PFSK-1 (cell line): ENCODE results near the gene SND1.

Experiments used
- FOXP2 ChIP-seq: optimal IDR thresholded peaks from 2 replicates; pipeline ENCODE3; 2011; ENCODE audit warnings: borderline replicate concordance, control low read depth, inconsistent platforms; ENCODE audit not compliant: insufficient read depth; ENCODE audit errors: extremely low read length, extremely low read depth
- POLR2AphosphoS5 ChIP-seq: IDR thresholded peaks from 2 replicates; pipeline ENCODE4 v1.6.1; 2012; ENCODE audit warnings: low read depth, mild to moderate bottlenecking, control low read depth, low read length, moderate library complexity
- REST ChIP-seq, 2 experiments: IDR thresholded peaks; 2 replicates each; pipeline versions ENCODE4 v1.6.1 to v1.8.0; 2011 to 2012; ENCODE audit warnings: low read depth in 2 of 2, low read length in 2 of 2, control low read depth in 1 of 2, inconsistent platforms in 1 of 2, mild to moderate bottlenecking in 1 of 2, moderate library complexity in 1 of 2; ENCODE audit not compliant: insufficient read depth in 1 of 2
- SIN3A ChIP-seq: IDR thresholded peaks from 2 replicates; pipeline ENCODE4 v1.6.1; 2012; ENCODE audit warnings: mild to moderate bottlenecking, low read length, moderate library complexity, borderline replicate concordance; ENCODE audit not compliant: insufficient read depth
- TAF1 ChIP-seq: IDR thresholded peaks from 2 replicates; pipeline ENCODE4 v1.6.1; 2012; ENCODE audit warnings: low read length, control low read depth, borderline replicate concordance; ENCODE audit not compliant: insufficient read depth

Gene SND1

GRCh38 chr7:127807340-127807739 is 155.3 kb downstream of the SND1 start:
- no peak for TF ChIP-seq TAF1

DNA sequence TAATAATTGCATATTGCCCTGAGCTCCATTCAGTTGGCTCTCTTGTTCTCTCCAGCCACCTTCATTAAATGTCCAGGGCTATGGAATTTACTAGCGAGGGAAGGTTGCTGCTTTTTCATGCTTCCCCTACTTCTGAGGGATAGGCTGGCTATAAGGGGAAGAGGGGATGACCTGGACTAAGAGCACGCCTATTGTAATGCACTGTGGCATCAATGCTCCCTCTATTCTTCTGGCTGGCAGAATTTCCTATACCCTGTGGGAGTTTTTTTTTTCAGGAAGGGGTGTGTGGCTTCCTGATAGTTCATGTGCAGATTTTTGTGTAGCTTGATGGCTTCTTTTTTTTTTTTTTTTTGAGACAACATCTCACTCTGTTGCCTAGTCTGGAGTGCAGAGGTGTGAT is 155.8 kb downstream of the SND1 start:
- TF ChIP-seq FOXP2 (no peak), TAF1 (no peak), SIN3A (no peak), POLR2AphosphoS5 (no peak), REST (IDR thresholded peaks at IDR 0.05; ENCODE audit: insufficient read depth in 1 of 2, low read depth in 2 of 2, low read length in 2 of 2) (no peak)

DNA sequence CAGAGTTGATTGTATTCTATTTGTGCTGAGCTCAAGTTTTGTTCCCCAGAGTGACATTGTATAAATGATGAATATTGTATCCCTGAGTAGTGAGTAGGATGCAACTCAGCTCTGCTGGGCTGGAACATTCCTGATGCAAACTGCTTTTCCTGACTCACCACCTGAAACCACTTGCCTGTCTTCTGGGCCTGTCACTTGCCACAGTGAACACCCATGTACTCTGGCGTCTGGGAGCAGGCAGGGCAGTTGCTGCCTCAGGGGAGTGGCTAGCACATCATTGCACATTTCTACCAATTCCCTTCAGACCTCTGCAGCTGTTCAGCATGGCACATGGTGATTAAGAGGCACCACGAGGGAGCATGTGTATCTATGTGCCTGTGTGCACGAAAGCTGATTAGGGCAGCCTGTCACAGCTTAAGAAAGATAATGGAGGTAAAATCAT is 157.3 kb downstream of the SND1 start:
- TF ChIP-seq FOXP2, result no peak
- no peak for TF ChIP-seq SIN3A
- no peak for TF ChIP-seq TAF1
- no peak for TF ChIP-seq POLR2AphosphoS5
- no peak for TF ChIP-seq REST (IDR thresholded peaks at IDR 0.05; ENCODE audit: insufficient read depth in 1 of 2, low read depth in 2 of 2, low read length in 2 of 2)

- no peak for TF ChIP-seq SIN3A
- TF ChIP-seq POLR2AphosphoS5, result no peak
- TF ChIP-seq FOXP2, result no peak
- TF ChIP-seq TAF1, result no peak
Observed at GRCh38 chr7:127810113-127810512, 158.1 kb downstream of the SND1 start.

- TF ChIP-seq FOXP2 (no peak), TAF1 (no peak), POLR2AphosphoS5 (no peak)
Observed at GRCh38 chr7:127810696-127811660, 159.0 kb downstream of the SND1 start.

- no peak for TF ChIP-seq SIN3A
- no peak for TF ChIP-seq FOXP2
- TF ChIP-seq REST (IDR thresholded peaks at IDR 0.05; ENCODE audit: insufficient read depth in 1 of 2, low read depth in 2 of 2, low read length in 2 of 2), result no peak
- TF ChIP-seq TAF1, result no peak
- no peak for TF ChIP-seq POLR2AphosphoS5
Observed at GRCh38 chr7:127812540-127812939, 160.5 kb downstream of the SND1 start.
